Hepatocyte (in vitro differentiated cells): ENCODE data around the gene ERG. TPM values are rescaled to one million over a fixed set of nuclear protein-coding genes. Genes with fewer than 3 reads are reported as not detected.

Experiments used
- DNase-seq: peaks from one replicate; pipeline ENCODE4 v3.0.0-alpha.2; 2016; ENCODE audit warnings: low spot score
- H2AFZ ChIP-seq: fragments of 200-600 bp; sonication (generic); 2 replicates; pipeline ENCODE4 v1.6.0; 2016; ENCODE audit warnings: antibody characterized with exemption, mild to moderate bottlenecking
- H3K27ac ChIP-seq: fragments of 200-600 bp; sonication (generic); 2 replicates; pipeline ENCODE4 v1.5.1; 2016; ENCODE audit warnings: mild to moderate bottlenecking
- H3K27me3 ChIP-seq: fragments of 200-600 bp; sonication (generic); 2 replicates; pipeline ENCODE4 v1.6.1; 2016
- H3K36me3 ChIP-seq: fragments of 200-600 bp; sonication (generic); replicated peaks from 2 replicates; pipeline ENCODE4 v1.5.1; 2016; ENCODE audit warnings: low read depth; ENCODE audit not compliant: insufficient read depth
- H3K4me1 ChIP-seq: fragments of 200-600 bp; sonication (generic); 2 replicates; pipeline ENCODE4 v1.5.1; 2016; ENCODE audit warnings: mild to moderate bottlenecking, moderate library complexity; ENCODE audit not compliant: insufficient read depth
- H3K4me2 ChIP-seq: fragments of 200-600 bp; sonication (generic); 2 replicates; pipeline ENCODE4 v1.6.0; 2016
- H3K4me3 ChIP-seq: fragments of 200-600 bp; sonication (generic); 2 replicates; pipeline ENCODE4 v1.5.1; 2016; ENCODE audit warnings: mild to moderate bottlenecking
- H3K79me2 ChIP-seq: fragments of 200-600 bp; sonication (generic); 2 replicates; pipeline ENCODE4 v1.6.0; 2017; ENCODE audit warnings: mild to moderate bottlenecking
- H3K9me2 ChIP-seq: fragments of 200-600 bp; sonication (generic); replicated peaks from 2 replicates; pipeline ENCODE4 v1.6.0; 2017; ENCODE audit warnings: mild to moderate bottlenecking; ENCODE audit not compliant: insufficient read depth
- H3K9me3 ChIP-seq: fragments of 200-600 bp; sonication (generic); 2 replicates; pipeline ENCODE4 v1.5.1; 2016; ENCODE audit warnings: low read depth, mild to moderate bottlenecking
- H4K20me1 ChIP-seq: fragments of 200-600 bp; sonication (generic); 2 replicates; pipeline ENCODE4 v1.6.0; 2016; ENCODE audit warnings: mild to moderate bottlenecking; ENCODE audit not compliant: insufficient read depth, poor library complexity, severe bottlenecking
- EZH2 ChIP-seq: fragments of 200-600 bp; sonication (generic); IDR thresholded peaks from 2 replicates; pipeline ENCODE4 v1.6.1; 2016; ENCODE audit warnings: antibody characterized with exemption, mild to moderate bottlenecking, borderline replicate concordance
- EZH2phosphoT487 ChIP-seq: fragments of 200-600 bp; sonication (generic); IDR thresholded peaks from one replicate; pipeline ENCODE4 v1.6.1; 2018; ENCODE audit warnings: antibody characterized with exemption, mild to moderate bottlenecking, low read depth, moderate library complexity; ENCODE audit not compliant: unreplicated experiment, severe bottlenecking
- WGBS: methylation state at CpG from one replicate; pipeline ENCODE4 v1.1.6; 2016; ENCODE audit warnings: low lambda C conversion rate; ENCODE audit errors: missing lambda C conversion rate; 5-methylcytosine and 5-hydroxymethylcytosine counted together
- polyA plus RNA-seq: library from polyadenylated mRNA; unstranded; fragments of >200 nt; fragmentation: Nextera tagmentation; extraction: Ambion mirVana; gene quantifications from 2 replicates; pipeline ENCODE4 v1.2.1, GENCODE V29; 2016
- total RNA-seq: library from RNA; depleted of rRNA; stranded (reverse); fragments of >200 nt; gene quantifications from 2 replicates; pipeline ENCODE4 v1.2.3, GENCODE V29; 2014
- TF ChIP-seq, protein P1 (sequence below): fragments of 200-600 bp; sonication (generic); IDR thresholded peaks from 2 replicates; pipeline ENCODE4 v1.5.1; 2016; ENCODE audit warnings: antibody characterized with exemption, mild to moderate bottlenecking; ENCODE audit not compliant: poor library complexity

Gene ERG
- total and polyA plus RNA-seq, 2 experiments from 2014 or later, result 2.5 to 5.1 TPM

DNA sequence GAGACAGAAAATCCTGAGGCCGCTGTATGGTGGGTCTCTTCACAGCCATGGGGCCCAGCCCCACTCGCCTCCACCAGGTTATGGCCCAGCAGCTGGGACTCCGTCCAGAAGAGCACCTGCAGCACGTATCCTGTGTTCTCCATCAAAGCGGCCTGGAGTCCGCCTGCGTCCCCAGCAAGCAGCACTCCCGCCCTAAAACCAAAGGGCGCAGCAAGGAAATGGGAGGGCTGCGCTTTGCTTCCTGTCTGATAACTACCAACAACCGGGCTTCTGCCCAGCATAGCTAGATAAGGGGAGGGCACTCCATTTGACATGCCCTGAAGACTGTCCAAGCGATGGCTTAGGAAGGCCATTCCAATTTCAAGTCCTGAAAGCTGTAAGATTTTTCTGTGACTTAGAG, 121.6 kb downstream of the ERG start:
- H3K4me1 ChIP-seq, result no peaks in the 10 kb centered on the region
- no peaks in the 10 kb centered on the region for H3K9me2 ChIP-seq
- no peak overlapping the region for H3K27ac ChIP-seq
- H4K20me1 ChIP-seq, result no peaks in the 10 kb centered on the region
- H3K4me2 ChIP-seq, result no peak overlapping the region
- DNase-seq, result no peak
- H3K36me3 ChIP-seq, result no peaks in the 10 kb centered on the region
- H3K79me2 ChIP-seq, result no peaks in the 10 kb centered on the region
- no peak overlapping the region for H2AFZ ChIP-seq
- no peak overlapping the region for H3K4me3 ChIP-seq
- WGBS, result 92% methylated on average over 12 of the region's 12 CpGs
- TF ChIP-seq, protein P1, sequence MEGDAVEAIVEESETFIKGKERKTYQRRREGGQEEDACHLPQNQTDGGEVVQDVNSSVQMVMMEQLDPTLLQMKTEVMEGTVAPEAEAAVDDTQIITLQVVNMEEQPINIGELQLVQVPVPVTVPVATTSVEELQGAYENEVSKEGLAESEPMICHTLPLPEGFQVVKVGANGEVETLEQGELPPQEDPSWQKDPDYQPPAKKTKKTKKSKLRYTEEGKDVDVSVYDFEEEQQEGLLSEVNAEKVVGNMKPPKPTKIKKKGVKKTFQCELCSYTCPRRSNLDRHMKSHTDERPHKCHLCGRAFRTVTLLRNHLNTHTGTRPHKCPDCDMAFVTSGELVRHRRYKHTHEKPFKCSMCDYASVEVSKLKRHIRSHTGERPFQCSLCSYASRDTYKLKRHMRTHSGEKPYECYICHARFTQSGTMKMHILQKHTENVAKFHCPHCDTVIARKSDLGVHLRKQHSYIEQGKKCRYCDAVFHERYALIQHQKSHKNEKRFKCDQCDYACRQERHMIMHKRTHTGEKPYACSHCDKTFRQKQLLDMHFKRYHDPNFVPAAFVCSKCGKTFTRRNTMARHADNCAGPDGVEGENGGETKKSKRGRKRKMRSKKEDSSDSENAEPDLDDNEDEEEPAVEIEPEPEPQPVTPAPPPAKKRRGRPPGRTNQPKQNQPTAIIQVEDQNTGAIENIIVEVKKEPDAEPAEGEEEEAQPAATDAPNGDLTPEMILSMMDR, result no peak
- TF ChIP-seq EZH2phosphoT487 (no peak), EZH2 (no peak)
- no peaks in the 10 kb centered on the region for H3K9me3 ChIP-seq
- H3K27me3 ChIP-seq, result no peaks in the 10 kb centered on the region

DNA sequence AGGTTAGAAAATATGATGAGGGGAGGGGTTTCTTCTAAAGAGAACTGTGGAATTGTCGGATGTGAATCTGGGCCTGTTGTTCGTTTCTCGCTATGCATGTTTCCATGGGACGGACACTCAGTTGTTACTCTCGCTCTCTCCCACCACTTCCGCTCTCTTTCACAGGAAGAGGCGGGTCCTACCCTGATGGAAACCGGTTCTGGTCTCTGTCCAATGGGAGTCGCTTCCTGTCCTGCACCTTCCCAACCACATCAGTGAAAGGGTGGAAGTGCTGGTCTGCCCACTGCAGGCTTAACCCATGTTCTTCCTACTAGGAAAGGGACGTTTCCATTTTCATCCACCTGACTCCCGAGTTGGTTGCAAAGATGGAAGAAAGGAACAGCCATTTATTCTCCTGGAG, 122.0 kb downstream of the ERG start:
- WGBS, result 96% methylated on average over 11 of the region's 11 CpGs
- Histone ChIP-seq H3K4me2 (no peak overlapping the region), H3K27me3 (no peaks in the 10 kb centered on the region), H3K9me2 (no peaks in the 10 kb centered on the region), H3K27ac (no peak overlapping the region), H2AFZ (no peak overlapping the region), H3K36me3 (no peaks in the 10 kb centered on the region), H3K4me1 (no peaks in the 10 kb centered on the region), H3K79me2 (no peaks in the 10 kb centered on the region), H4K20me1 (no peaks in the 10 kb centered on the region), H3K9me3 (no peaks in the 10 kb centered on the region), H3K4me3 (no peak overlapping the region)
- DNase-seq, result no peak
- TF ChIP-seq, protein P1, result no peak
- TF ChIP-seq EZH2, result no peak
- no peak for TF ChIP-seq EZH2phosphoT487

DNA sequence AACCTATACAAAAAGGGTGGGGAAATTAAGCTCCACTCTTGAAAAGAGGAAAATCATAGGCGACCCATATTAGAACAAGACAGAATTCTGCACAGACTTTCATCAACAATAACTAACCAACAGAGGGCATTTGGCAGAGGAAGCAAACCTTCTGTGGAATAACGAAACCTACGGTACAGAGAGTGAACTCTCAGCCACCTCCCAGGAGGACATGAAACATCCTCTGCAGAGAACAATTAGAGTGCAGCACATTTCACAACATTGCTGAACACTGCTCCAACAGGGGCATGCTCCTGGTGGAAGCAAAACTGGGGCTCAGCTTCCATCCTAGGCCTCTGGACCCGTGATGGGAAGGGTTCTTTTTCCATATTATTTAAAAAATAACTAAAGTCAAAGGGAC, 130.6 kb downstream of the ERG start:
- H3K9me2 ChIP-seq, result no peaks in the 10 kb centered on the region
- no peaks in the 10 kb centered on the region for H4K20me1 ChIP-seq
- TF ChIP-seq, protein P1, result no peak
- TF ChIP-seq EZH2, result no peak
- TF ChIP-seq EZH2phosphoT487, result no peak
- H3K27ac ChIP-seq, result no peak overlapping the region
- no peaks in the 10 kb centered on the region for H3K4me1 ChIP-seq
- no peaks in the 10 kb centered on the region for H3K79me2 ChIP-seq
- H3K36me3 ChIP-seq, result no peaks in the 10 kb centered on the region
- no peaks in the 10 kb centered on the region for H3K27me3 ChIP-seq
- no peak overlapping the region for H3K4me3 ChIP-seq
- no peak for DNase-seq
- no peaks in the 10 kb centered on the region for H3K9me3 ChIP-seq
- no peak overlapping the region for H2AFZ ChIP-seq
- 89% methylated on average over 4 of the region's 4 CpGs for WGBS
- H3K4me2 ChIP-seq, result no peak overlapping the region

DNA sequence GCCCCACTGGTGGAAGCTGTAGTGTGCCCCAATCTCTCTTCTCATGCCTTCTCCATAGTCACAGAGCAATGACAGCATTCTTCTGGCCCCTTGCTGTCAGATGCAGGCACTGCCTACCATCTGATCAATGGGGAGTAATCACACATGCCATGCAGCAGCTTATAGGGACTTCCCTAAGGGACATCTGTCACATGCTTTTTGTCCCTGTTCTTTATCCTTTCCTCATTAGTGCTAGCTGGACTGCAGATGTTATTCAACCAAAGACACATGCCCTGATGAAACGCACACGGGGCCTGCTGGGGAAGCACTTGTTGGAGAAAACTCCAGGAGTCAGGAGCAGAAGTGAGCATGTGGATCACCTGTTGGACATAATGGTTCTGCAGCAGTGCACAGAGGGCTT, 132.8 kb downstream of the ERG start:
- WGBS, result 89% methylated on average over 2 of the region's 2 CpGs
- no peak overlapping the region for H2AFZ ChIP-seq

More for the DNA sequence above, 132.8 kb downstream of the ERG start:
- H3K27ac ChIP-seq, result no peak overlapping the region
- no peak overlapping the region for H3K4me3 ChIP-seq
- no peak overlapping the region for H3K4me2 ChIP-seq
- H3K36me3 ChIP-seq, result no peaks in the 10 kb centered on the region
- TF ChIP-seq, protein P1, result no peak
- no peak for TF ChIP-seq EZH2
- no peak for TF ChIP-seq EZH2phosphoT487
- no peaks in the 10 kb centered on the region for H3K9me2 ChIP-seq
- no peaks in the 10 kb centered on the region for H4K20me1 ChIP-seq
- DNase-seq, result no peak
- H3K27me3 ChIP-seq, result no peaks in the 10 kb centered on the region
- H3K9me3 ChIP-seq, result no peaks in the 10 kb centered on the region
- no peaks in the 10 kb centered on the region for H3K79me2 ChIP-seq
- no peaks in the 10 kb centered on the region for H3K4me1 ChIP-seq
